SHP77 treated with DMSO at 0.1 percent for 48 hours (cell line): Measurements from ENCODE around the gene SLC12A8.
"Not testable (repeated sequence)": the region's sequence is repeated elsewhere in the genome, so short reads cannot be mapped to it uniquely, and the experiment has no call there.

Experiments
- DNase-seq: peaks from one replicate; lab custom pipeline; 2025; lab: John Stamatoyannopoulos, UW

Gene SLC12A8

GRCh38 chr3:125112981-125113380 is 99.6 kb downstream of the SLC12A8 start:
- DNase-seq, result no peak

- DNase-seq, result no peak
Observed at GRCh38 chr3:125110876-125111480, 101.6 kb downstream of the SLC12A8 start.

GRCh38 chr3:125110016-125110875 is 102.3 kb downstream of the SLC12A8 start:
- no peak for DNase-seq

GRCh38 chr3:125109536-125109925 is 103.0 kb downstream of the SLC12A8 start:
- no peak for DNase-seq

GRCh38 chr3:125108833-125109535 is 103.6 kb downstream of the SLC12A8 start:
- DNase-seq, result no peak

GRCh38 chr3:125107861-125108567 is 104.5 kb downstream of the SLC12A8 start:
- DNase-seq, result no peak

GRCh38 chr3:125107363-125107762 is 105.2 kb downstream of the SLC12A8 start:
- peak; percentile 18 for DNase-seq

- no peak for DNase-seq
Observed at GRCh38 chr3:125105116-125105515, 107.4 kb downstream of the SLC12A8 start.

- DNase-seq, result no peak
Observed at GRCh38 chr3:125104639-125105038, 107.9 kb downstream of the SLC12A8 start.

GRCh38 chr3:125103406-125103805 is 109.1 kb downstream of the SLC12A8 start:
- DNase-seq, result no peak

GRCh38 chr3:125102470-125102869 is 110.1 kb downstream of the SLC12A8 start:
- DNase-seq, result no peak

GRCh38 chr3:125098611-125099291 is 113.8 kb downstream of the SLC12A8 start:
- no peak for DNase-seq

GRCh38 chr3:125090649-125091048 is 121.9 kb downstream of the SLC12A8 start:
- no peak for DNase-seq

- no peak for DNase-seq
Observed at GRCh38 chr3:125087768-125088391, 124.7 kb downstream of the SLC12A8 start.

GRCh38 chr3:125085166-125085565 is 127.4 kb downstream of the SLC12A8 start:
- no peak for DNase-seq

- DNase-seq, result no peak
Observed at GRCh38 chr3:125083776-125084175, 128.8 kb downstream of the SLC12A8 start.

- DNase-seq, result not testable (repeated sequence)
Observed at GRCh38 chr3:125082339-125082738, 130.2 kb downstream of the SLC12A8 start.

- DNase-seq, result no peak
Observed at GRCh38 chr3:125080077-125080476, 132.5 kb downstream of the SLC12A8 start.

GRCh38 chr3:125079675-125080045 is 132.9 kb downstream of the SLC12A8 start:
- no peak for DNase-seq

- no peak for DNase-seq
Observed at GRCh38 chr3:125078951-125079674, 133.4 kb downstream of the SLC12A8 start.

GRCh38 chr3:125077864-125078263 is 134.7 kb downstream of the SLC12A8 start:
- DNase-seq, result no peak
